ENCODE data around the gene RAVER1.
A peak's percentile ranks its signal among the peaks of the same experiment; 100 is the strongest.
"Not testable (repeated sequence)": the region's sequence is repeated elsewhere in the genome, so short reads cannot be mapped to it uniquely, and the experiment has no call there.

RAVER1 gene

GRCh38 chr19:10289836-10290356 lies 43.4 kb downstream of the RAVER1 start, which contains the start of gene ICAM5:
TSS of gene ICAM5 (plus strand) at chr19:10289952. CDS start at chr19:10290044, 92 bp downstream.
- no peak for DNase-seq

DNA sequence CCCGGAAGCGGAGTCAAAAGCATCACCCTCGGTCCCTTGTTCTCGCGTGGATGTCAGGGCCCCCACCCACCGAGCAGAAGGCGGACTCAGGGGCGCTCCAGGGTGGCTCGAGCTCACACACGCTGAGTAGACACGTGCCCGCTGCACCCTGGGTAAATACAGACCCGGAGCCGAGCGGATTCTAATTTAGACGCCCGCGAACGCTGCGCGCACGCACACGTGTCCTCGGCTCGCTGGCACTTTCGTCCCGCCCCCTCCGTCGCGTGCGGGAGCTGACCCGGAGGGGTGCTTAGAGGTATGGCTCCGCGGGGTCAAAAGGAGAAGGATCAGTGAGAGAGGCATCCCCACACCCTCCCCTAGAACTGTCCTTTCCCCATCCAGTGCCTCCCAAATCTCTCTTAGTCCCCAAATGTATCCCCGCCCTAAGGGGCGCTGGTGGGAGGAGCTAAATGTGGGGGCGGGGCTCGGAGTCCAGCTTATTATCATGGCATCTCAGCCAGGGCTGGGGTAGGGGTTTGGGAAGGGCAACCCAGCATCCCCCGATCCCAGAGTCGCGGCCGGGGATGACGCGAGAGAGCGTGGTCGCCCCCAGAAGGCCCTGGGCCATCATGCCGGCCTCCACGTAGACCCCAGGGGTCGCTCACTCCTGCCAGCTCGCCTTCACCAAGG lies 44.0 kb downstream of the RAVER1 start:
- DNase-seq, result peak; percentile 39

DNA sequence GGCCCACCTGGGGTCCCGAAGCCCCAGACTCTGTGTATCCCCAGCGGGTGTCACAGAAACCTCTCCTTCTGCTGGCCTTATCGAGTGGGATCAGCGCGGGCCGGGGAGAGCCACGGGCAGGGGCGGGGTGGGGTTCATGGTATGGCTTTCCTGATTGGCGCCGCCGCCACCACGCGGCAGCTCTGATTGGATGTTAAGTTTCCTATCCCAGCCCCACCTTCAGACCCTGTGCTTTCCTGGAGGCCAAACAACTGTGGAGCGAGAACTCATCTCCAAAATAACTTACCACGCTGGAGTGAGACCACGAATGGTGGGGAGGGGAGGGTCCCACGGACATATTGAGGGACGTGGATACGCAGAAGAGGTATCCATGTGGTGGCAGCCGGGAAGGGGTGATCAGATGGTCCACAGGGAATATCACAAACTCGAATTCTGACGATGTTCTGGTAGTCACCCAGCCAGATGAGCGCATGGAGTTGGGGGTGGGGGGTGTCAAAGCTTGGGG lies 44.6 kb downstream of the RAVER1 start:
- DNase-seq, result no peak

- DNase-seq, result no peak
Observed at GRCh38 chr19:10286803-10287737, 46.3 kb downstream of the RAVER1 start, which contains the start of gene ICAM4. TSS of gene ICAM4 (plus strand) at chr19:10286955. CDS start at chr19:10287013, 58 bp downstream.

GRCh38 chr19:10285393-10285792 lies 47.9 kb downstream of the RAVER1 start:
- DNase-seq, result no peak

GRCh38 chr19:10284960-10285278 lies 48.4 kb downstream of the RAVER1 start:
- no peak for DNase-seq

DNA sequence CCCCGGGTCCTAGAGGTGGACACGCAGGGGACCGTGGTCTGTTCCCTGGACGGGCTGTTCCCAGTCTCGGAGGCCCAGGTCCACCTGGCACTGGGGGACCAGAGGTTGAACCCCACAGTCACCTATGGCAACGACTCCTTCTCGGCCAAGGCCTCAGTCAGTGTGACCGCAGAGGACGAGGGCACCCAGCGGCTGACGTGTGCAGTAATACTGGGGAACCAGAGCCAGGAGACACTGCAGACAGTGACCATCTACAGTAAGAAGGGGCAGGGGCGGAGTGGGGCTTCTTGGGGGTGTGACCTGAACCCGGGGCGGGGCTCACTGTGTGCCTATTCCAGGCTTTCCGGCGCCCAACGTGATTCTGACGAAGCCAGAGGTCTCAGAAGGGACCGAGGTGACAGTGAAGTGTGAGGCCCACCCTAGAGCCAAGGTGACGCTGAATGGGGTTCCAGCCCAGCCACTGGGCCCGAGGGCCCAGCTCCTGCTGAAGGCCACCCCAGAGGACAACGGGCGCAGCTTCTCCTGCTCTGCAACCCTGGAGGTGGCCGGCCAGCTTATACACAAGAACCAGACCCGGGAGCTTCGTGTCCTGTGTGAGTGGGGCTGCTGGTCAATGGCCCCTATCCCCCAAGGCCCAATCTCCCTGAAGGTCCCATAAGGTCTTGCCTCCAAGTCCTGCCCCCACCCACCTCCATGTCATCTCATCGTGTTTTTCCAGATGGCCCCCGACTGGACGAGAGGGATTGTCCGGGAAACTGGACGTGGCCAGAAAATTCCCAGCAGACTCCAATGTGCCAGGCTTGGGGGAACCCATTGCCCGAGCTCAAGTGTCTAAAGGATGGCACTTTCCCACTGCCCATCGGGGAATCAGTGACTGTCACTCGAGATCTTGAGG lies 49.0 kb downstream of the RAVER1 start:
- no peak for DNase-seq

GRCh38 chr19:10283301-10284064 lies 49.8 kb downstream of the RAVER1 start:
- DNase-seq, result no peak

DNA sequence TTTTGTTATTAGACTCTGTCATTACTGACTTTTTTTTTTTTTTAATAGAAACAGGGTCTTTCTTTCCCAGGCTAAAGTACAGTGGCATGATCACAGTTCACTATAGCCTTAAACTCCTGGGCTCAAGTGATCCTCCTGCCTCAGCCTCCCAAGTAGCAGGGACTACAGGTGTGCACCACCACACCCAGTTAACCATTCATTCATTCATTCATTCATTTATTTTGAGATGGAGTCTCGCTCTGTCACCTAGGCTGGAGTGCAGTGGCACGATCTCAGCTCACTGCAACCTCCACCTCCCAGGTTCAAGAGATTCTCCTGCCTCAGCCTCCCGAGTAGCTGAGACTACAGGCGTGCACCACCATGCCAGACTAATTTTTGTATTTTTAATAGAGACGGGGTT lies 51.3 kb downstream of the RAVER1 start:
- not testable (repeated sequence) for DNase-seq

DNA sequence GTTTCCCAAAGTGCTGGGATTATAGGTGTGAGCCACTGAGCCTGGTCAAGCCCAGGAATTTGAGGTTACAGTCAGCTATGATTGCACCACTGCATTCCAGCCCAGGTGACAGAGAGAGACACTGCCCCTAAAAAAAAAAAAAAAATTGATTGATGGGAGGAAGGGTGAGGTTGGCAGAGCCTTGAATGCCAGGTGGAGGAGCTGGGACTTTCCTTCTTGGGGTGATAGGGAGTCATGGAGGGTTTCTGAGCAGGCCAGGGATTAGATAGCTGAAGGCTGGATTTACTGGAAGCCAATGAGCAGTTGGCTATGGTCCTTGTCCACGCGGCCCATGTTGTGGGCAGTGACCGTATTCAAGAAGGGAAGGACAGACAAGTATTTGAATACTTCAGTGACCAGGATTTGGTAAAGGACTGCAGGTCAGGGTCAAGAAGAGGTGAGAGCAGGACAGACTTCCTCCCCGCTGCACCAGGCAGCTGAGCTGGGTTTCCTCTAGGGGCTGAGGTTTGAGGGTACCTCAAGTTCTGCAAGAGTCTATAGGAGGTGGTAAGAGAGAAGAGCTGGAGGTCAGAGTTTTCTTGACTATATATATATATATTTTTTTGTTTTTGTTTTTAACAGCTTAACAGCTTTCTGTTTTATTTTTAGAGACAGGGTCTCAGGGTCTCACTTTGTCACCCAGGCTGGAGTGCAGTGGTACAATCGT lies 53.4 kb downstream of the RAVER1 start:
- no peak for DNase-seq

GRCh38 chr19:10278935-10279334 lies 54.4 kb downstream of the RAVER1 start:
- no peak for DNase-seq

DNA sequence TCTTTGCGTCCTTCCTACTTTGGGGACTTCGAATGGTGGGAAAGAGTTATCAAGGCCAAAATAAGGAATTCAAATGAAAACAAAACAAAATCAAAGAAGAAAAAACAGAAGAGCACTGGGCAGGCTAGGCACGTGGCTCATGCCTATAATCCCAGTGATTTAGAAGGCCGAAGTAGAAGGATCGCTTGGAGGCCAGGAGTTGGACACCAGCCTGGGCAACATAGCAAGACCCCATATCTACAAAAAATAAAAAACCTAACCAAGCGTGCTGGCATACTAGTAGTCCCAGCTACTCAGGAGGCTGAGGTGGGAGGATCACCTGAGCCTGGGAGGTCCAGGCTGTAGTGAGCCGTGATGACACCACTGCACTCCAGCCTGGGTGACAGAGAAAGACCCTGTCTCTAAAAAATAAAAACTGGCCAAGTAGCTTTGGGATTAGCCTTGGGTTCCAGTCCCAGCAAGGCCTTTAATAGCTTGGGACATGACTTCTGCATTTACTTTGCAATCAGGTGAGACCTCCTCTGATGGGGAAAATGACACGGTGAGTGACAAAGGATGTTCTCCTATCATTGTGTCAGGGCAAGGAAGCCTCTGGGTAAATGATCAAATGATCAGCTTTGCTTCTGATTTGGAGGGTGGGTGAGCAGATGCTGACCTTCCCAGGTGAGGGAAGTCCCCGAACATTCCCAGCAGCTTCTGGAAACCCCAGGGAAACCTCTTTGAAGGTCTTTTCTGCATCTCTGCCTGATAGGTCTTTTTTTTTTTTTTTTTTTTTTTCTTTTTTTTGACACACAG lies 55.3 kb downstream of the RAVER1 start:
- no peak for DNase-seq

DNA sequence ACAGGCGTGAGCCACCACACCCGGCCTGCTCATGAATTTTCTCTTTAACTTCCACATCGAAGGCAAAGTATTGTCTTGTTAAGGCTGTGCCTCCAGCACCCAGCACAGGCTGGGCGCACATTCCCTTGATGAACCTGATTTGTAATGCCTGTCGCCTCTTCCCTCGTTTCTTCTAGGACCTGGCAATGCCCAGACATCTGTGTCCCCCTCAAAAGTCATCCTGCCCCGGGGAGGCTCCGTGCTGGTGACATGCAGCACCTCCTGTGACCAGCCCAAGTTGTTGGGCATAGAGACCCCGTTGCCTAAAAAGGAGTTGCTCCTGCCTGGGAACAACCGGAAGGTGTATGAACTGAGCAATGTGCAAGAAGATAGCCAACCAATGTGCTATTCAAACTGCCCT lies 58.7 kb downstream of the RAVER1 start:
- no peak for DNase-seq

DNA sequence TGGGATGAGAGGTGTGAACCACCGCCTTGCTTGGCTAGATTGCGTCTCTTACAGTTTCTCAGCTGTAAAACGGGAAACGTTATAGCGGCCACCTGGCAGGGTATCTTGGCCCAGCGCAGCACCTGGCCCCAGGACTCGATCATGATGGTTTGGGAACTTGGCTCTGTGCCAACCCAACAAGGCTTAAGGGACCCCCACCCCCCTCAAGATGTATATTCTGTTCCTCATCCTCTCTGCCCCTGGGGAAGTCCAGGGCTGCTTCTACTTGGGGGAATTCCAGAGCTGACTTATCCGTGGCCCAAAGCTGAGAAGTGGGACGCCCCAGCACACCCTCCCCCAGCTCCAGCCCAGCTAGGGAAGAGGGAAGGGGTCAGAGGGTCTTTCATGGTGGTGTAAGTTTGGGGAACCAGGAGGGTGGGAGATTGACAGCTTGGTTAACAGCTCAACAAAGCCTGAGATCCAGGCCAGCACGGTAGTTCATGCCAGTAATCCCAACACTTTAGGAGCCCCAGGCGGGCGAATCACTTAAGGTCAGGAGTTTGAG lies 61.7 kb downstream of the RAVER1 start:
- DNase-seq, result no peak

- peak; percentile 53 for DNase-seq
Observed at GRCh38 chr19:10270616-10271394, 62.5 kb downstream of the RAVER1 start, which contains the start of gene ICAM1. TSS of gene ICAM1 (plus strand) at chr19:10271120. CDS start at chr19:10271160, 40 bp downstream.

- DNase-seq, result no peak
Observed at GRCh38 chr19:10270180-10270615, 63.1 kb downstream of the RAVER1 start.

DNA sequence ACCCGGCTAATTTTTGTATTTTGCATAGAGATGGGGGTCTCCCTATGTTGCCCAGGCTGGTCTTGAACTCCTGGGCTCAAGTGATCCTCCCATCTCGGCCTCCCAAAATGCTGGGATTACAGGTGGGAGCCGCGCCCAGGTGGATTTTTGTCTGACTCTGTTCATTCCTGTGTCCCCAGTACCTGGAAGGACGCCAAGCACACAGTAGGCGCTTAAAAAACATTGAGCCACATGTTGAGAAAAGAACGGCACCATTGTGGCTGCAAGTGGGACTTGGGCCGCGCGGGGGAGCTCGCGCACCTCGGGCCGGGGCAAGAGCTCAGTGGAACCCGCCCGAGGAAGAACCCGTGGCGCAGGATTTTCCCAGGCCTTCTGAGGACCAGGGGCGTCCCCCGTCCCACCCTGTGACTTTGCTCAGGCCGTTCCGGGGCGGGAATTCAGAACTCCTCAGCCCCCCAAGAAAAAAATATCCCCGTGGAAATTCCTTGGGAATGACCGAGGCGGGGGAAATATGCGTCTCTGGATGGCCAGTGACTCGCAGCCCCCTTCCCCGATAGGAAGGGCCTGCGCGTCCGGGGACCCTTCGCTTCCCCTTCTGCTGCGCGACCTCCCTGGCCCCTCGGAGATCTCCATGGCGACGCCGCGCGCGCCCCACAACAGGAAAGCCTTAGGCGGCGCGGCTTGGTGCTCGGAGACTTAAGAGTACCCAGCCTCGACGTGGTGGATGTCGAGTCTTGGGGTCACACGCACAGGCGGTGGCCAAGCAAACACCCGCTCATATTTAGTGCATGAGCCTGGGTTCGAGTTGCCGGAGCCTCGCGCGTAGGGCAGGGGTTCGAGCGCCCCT lies 63.8 kb downstream of the RAVER1 start:
- DNase-seq, result peak; percentile 79

DNA sequence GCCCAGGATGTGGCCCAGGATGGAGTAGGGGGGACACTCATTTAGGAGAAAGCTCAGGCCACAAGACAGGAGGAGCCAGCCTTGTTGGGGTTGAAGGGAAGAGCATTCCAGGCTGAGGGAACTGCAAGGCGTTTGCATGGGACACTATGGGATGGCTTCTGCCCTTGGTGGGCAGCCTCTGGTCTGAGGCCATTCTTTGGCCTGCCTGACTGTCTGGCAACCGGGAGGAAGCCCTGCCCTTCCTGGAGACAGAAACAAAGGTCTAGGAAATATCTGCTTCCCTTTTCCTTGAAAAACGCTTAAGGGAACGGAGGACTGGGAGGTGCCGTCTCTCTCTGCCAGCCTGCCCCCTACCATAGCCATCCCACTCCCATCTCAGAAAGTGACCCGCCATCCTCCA lies 65.3 kb downstream of the RAVER1 start:
- DNase-seq, result no peak
